Measurements from ENCODE around the gene CELSR1. TPM values are rescaled to one million over a fixed set of nuclear protein-coding genes. Genes with fewer than 3 reads are reported as not detected.

CELSR1 gene
- total and polyA plus RNA-seq, 2 of the 13 experiments (the other 11 are each of a cell fraction or from before 2014, with no cell fraction given): 0.78 to 1.8 TPM

GRCh38 chr22:46373921-46374662 is 163.3 kb downstream of the CELSR1 start:
- ATAC-seq (no peak), FAIRE-seq (no peak), DNase-seq (ENCODE audit: low spot score) (no peak)
- Histone ChIP-seq H3K36me3 (replicated peaks in 1 of 2; ENCODE audit: control insufficient read depth in 1 of 2, insufficient read depth in 2 of 2, low read length in 2 of 2) (no peaks in the 10 kb centered on the region), H3K4me1 (ENCODE audit: insufficient read depth, low read length) (peaks cover 55% of the 10 kb centered on the region), H3K9ac (ENCODE audit: insufficient read depth, low read depth, low read length) (no peak overlapping the region), H3K4me3 (replicated peaks in 1 of 3; ENCODE audit: insufficient read depth in 1 of 3, low read depth in 2 of 3, low read length in 3 of 3) (no peak overlapping the region), H3K27ac (ENCODE audit: extremely low read length, insufficient read depth, low read length) (no peak overlapping the region), H3K4me2 (ENCODE audit: low read depth, low read length) (no peak overlapping the region), H3K27me3 (ENCODE audit: control insufficient read depth in 1 of 2, insufficient read depth in 2 of 2, low read length in 2 of 2) (no peaks in the 10 kb centered on the region; a peak in 1 of 5 replicates), H4K20me1 (ENCODE audit: insufficient read depth, low read length) (no peaks in the 10 kb centered on the region), H3K9me3 (ENCODE audit: low read length) (0 out of 2 replicates have a peak, but pooled peaks cover 5% of the 10 kb centered on the region), H3K79me2 (ENCODE audit: insufficient read depth, low read length) (no peaks in the 10 kb centered on the region), H2AFZ (ENCODE audit: low read length) (no peak overlapping the region)
- in situ Hi-C loops (cut with HindIII; ENCODE audit: extremely low pct_ligation_motif_present, low pct_unique_long_range_greater_than_20kb): no loop called here
- intact Hi-C loops (cut with micrococcal nuclease; ENCODE audit: unreplicated experiment): no loop called here
- POLR2A ChIA-PET: no interaction called here
- 92% methylated on average over 24 of the region's 31 CpGs for WGBS (ENCODE audit: low lambda C conversion rate)
- no TSS peak for BruUV-seq (replicated peaks)
- CTCF ChIA-PET (ENCODE audit: low intra/inter-chr PET ratio, low total read pairs): no interaction called here
- TF ChIP-seq YEATS4 (CRISPR knock-in tag; IDR thresholded peaks at IDR 0.05; ENCODE audit: borderline replicate concordance): no peak
- TF ChIP-seq KDM2A (CRISPR knock-in tag; IDR thresholded peaks at IDR 0.05; ENCODE audit: borderline replicate concordance, low read depth): no peak
- TF ChIP-seq HOMEZ (CRISPR knock-in tag; IDR thresholded peaks at IDR 0.05; ENCODE audit: low read depth): no peak

GRCh38 chr22:46373159-46373558 is 164.3 kb downstream of the CELSR1 start:
- Histone ChIP-seq H3K79me2 (ENCODE audit: insufficient read depth, low read length) (no peaks in the 10 kb centered on the region), H2AFZ (ENCODE audit: low read length) (no peak overlapping the region), H3K27me3 (ENCODE audit: control insufficient read depth in 1 of 2, insufficient read depth in 2 of 2, low read length in 2 of 2) (no peaks in the 10 kb centered on the region), H3K4me3 (replicated peaks in 1 of 3; ENCODE audit: insufficient read depth in 1 of 3, low read depth in 2 of 3, low read length in 3 of 3) (no peak overlapping the region), H3K9me3 (ENCODE audit: low read length) (0 out of 2 replicates have a peak, but pooled peaks cover 5% of the 10 kb centered on the region), H3K9ac (ENCODE audit: insufficient read depth, low read depth, low read length) (no peak overlapping the region), H4K20me1 (ENCODE audit: insufficient read depth, low read length) (no peaks in the 10 kb centered on the region), H3K27ac (ENCODE audit: extremely low read length, insufficient read depth, low read length) (no peak overlapping the region), H3K4me1 (ENCODE audit: insufficient read depth, low read length) (peaks cover 47% of the 10 kb centered on the region), H3K4me2 (ENCODE audit: low read depth, low read length) (no peak overlapping the region), H3K36me3 (replicated peaks in 1 of 2; ENCODE audit: control insufficient read depth in 1 of 2, insufficient read depth in 2 of 2, low read length in 2 of 2) (no peaks in the 10 kb centered on the region)
- ATAC-seq (no peak), FAIRE-seq (no peak), DNase-seq (ENCODE audit: low spot score) (no peak)
- ChIA-PET CTCF (ENCODE audit: low intra/inter-chr PET ratio, low total read pairs) (no interaction called here), POLR2A (no interaction called here)
- WGBS (ENCODE audit: low lambda C conversion rate): 92% methylated on average over 4 of the region's 8 CpGs
- in situ Hi-C loops (cut with HindIII; ENCODE audit: extremely low pct_ligation_motif_present, low pct_unique_long_range_greater_than_20kb) (no loop called here), intact Hi-C loops (cut with micrococcal nuclease; ENCODE audit: unreplicated experiment) (no loop called here)
- BruUV-seq (replicated peaks): no TSS peak
- TF ChIP-seq TMF1 (CRISPR knock-in tag; IDR thresholded peaks at IDR 0.05; ENCODE audit: low read depth) (no peak), ATM (IDR thresholded peaks at IDR 0.05; ENCODE audit: borderline replicate concordance) (no peak), ZNF674 (CRISPR knock-in tag; IDR thresholded peaks at IDR 0.05; ENCODE audit: low read depth) (no peak), EHMT2 (IDR thresholded peaks at IDR 0.05; ENCODE audit: borderline replicate concordance, low read depth, low read length) (no peak), ARHGAP35 (CRISPR knock-in tag; IDR thresholded peaks at IDR 0.05; ENCODE audit: borderline replicate concordance) (no peak), KLF6 (CRISPR knock-in tag; IDR thresholded peaks at IDR 0.05) (no peak), KMT2B (CRISPR knock-in tag; IDR thresholded peaks at IDR 0.05) (no peak), ZNF343 (CRISPR knock-in tag; IDR thresholded peaks at IDR 0.05) (no peak), MBD4 (IDR thresholded peaks at IDR 0.05; ENCODE audit: borderline replicate concordance, low read length) (no peak)
